ENCODE measurements around the gene RIMOC1. TPM values are rescaled to one million over a fixed set of nuclear protein-coding genes. Genes with fewer than 3 reads are reported as not detected.
A peak's percentile ranks its signal among the peaks of the same experiment; 100 is the strongest.

The RIMOC1 gene
- polyA plus RNA-seq (2013, experiment 1 of 2), result 20.1 TPM
- 21.1 TPM for polyA plus RNA-seq (2013, experiment 2 of 2)

GRCh38 chr5:41903892-41904799 is at the start of gene RIMOC1:
RIMOC1 (plus strand) TSS chr5:41904344; CDS start chr5:41904368, 24 bp downstream.
- Histone ChIP-seq H3K27ac (ENCODE audit: low read depth, low read length, severe bottlenecking) (peak within 1 kb of the TSS; percentile 89), H3K4me1 (ENCODE audit: control insufficient read depth, insufficient read depth, low read length, poor library complexity, severe bottlenecking) (peaks cover 6% of the 10 kb centered on the region)
- WGBS, 2 experiments (ENCODE audit: insufficient coverage in 2 of 2), result 0% methylated on average over 27 to 41 of the region's 55 CpGs

GRCh38 chr5:41856644-41857491 is 47.3 kb upstream of the RIMOC1 start:
- Histone ChIP-seq H3K4me1 (ENCODE audit: control insufficient read depth, insufficient read depth, low read length, poor library complexity, severe bottlenecking) (no peaks in the 10 kb centered on the region), H3K9me3 (ENCODE audit: control insufficient read depth, low read length) (no peaks in the 10 kb centered on the region), H3K27ac (ENCODE audit: low read depth, low read length, severe bottlenecking) (no peak overlapping the region), H3K36me3 (ENCODE audit: control insufficient read depth, insufficient read depth, low read length) (peaks cover 22% of the 10 kb centered on the region), H3K4me3 (ENCODE audit: extremely low read depth, insufficient read depth, low read length, poor library complexity, severe bottlenecking) (no peak overlapping the region)
- WGBS, 2 experiments (ENCODE audit: insufficient coverage in 2 of 2), result 54 to 58% methylated on average over 5 of the region's 5 CpGs

More at GRCh38 chr5:41903892-41904799, at the start of gene RIMOC1:
- H3K9me3 ChIP-seq (ENCODE audit: control insufficient read depth, low read length), result no peaks in the 10 kb centered on the region
- H3K4me3 ChIP-seq (ENCODE audit: extremely low read depth, insufficient read depth, low read length, poor library complexity, severe bottlenecking), result peak within 1 kb of the TSS; percentile 84
- peaks cover 22% of the 10 kb centered on the region for H3K36me3 ChIP-seq (ENCODE audit: control insufficient read depth, insufficient read depth, low read length)

GRCh38 chr5:41857989-41858388 is 46.2 kb upstream of the RIMOC1 start:
- no peaks in the 10 kb centered on the region for H3K4me1 ChIP-seq (ENCODE audit: control insufficient read depth, insufficient read depth, low read length, poor library complexity, severe bottlenecking)
- peaks cover 11% of the 10 kb centered on the region for H3K36me3 ChIP-seq (ENCODE audit: control insufficient read depth, insufficient read depth, low read length)
- H3K9me3 ChIP-seq (ENCODE audit: control insufficient read depth, low read length), result no peaks in the 10 kb centered on the region
- H3K4me3 ChIP-seq (ENCODE audit: extremely low read depth, insufficient read depth, low read length, poor library complexity, severe bottlenecking), result no peak overlapping the region
- WGBS, 2 experiments (ENCODE audit: insufficient coverage in 2 of 2), result 88% methylated on average over 1 of the region's 1 CpG; no CpG with 5 or more reads in 1 of the 2 experiments
- no peak overlapping the region for H3K27ac ChIP-seq (ENCODE audit: low read depth, low read length, severe bottlenecking)

- Histone ChIP-seq H3K4me1 (ENCODE audit: control insufficient read depth, insufficient read depth, low read length, poor library complexity, severe bottlenecking) (no peaks in the 10 kb centered on the region), H3K4me3 (ENCODE audit: extremely low read depth, insufficient read depth, low read length, poor library complexity, severe bottlenecking) (no peak overlapping the region), H3K36me3 (ENCODE audit: control insufficient read depth, insufficient read depth, low read length) (peaks cover 10% of the 10 kb centered on the region), H3K27ac (ENCODE audit: low read depth, low read length, severe bottlenecking) (no peak overlapping the region), H3K9me3 (ENCODE audit: control insufficient read depth, low read length) (no peaks in the 10 kb centered on the region)
- WGBS, 2 experiments (ENCODE audit: insufficient coverage in 2 of 2), result 68% methylated on average over 2 of the region's 2 CpGs; no CpG with 5 or more reads in 1 of the 2 experiments
Measured at GRCh38 chr5:41858890-41859289, 45.3 kb upstream of the RIMOC1 start.

GRCh38 chr5:41863871-41864486 is 40.2 kb upstream of the RIMOC1 start:
- H3K9me3 ChIP-seq (ENCODE audit: control insufficient read depth, low read length), result no peaks in the 10 kb centered on the region

GRCh38 chr5:41869151-41869723 is 34.9 kb upstream of the RIMOC1 start:
- H3K36me3 ChIP-seq (ENCODE audit: control insufficient read depth, insufficient read depth, low read length), result no peaks in the 10 kb centered on the region
- H3K9me3 ChIP-seq (ENCODE audit: control insufficient read depth, low read length), result no peaks in the 10 kb centered on the region
- no peak overlapping the region for H3K27ac ChIP-seq (ENCODE audit: low read depth, low read length, severe bottlenecking)
- no peaks in the 10 kb centered on the region for H3K4me1 ChIP-seq (ENCODE audit: control insufficient read depth, insufficient read depth, low read length, poor library complexity, severe bottlenecking)
- 24 to 26% methylated on average over 22 to 28 of the region's 28 CpGs for WGBS, 2 experiments (ENCODE audit: insufficient coverage in 2 of 2)
- peak overlapping the region; percentile 66 for H3K4me3 ChIP-seq (ENCODE audit: extremely low read depth, insufficient read depth, low read length, poor library complexity, severe bottlenecking)

More at GRCh38 chr5:41863871-41864486, 40.2 kb upstream of the RIMOC1 start:
- no peaks in the 10 kb centered on the region for H3K4me1 ChIP-seq (ENCODE audit: control insufficient read depth, insufficient read depth, low read length, poor library complexity, severe bottlenecking)
- H3K27ac ChIP-seq (ENCODE audit: low read depth, low read length, severe bottlenecking), result no peak overlapping the region
- H3K36me3 ChIP-seq (ENCODE audit: control insufficient read depth, insufficient read depth, low read length), result peaks cover under 1% of the 10 kb centered on the region
- H3K4me3 ChIP-seq (ENCODE audit: extremely low read depth, insufficient read depth, low read length, poor library complexity, severe bottlenecking), result no peak overlapping the region

GRCh38 chr5:41869724-41870626 is 34.2 kb upstream of the RIMOC1 start, which contains the start of gene OXCT1:
OXCT1 (minus strand) TSS chr5:41870425; CDS start chr5:41870358, 67 bp downstream.
- H3K9me3 ChIP-seq (ENCODE audit: control insufficient read depth, low read length), result no peaks in the 10 kb centered on the region
- WGBS, 2 experiments (ENCODE audit: insufficient coverage in 2 of 2), result 0 to 1% methylated on average over 47 to 72 of the region's 82 CpGs

GRCh38 chr5:41870627-41871048 is 33.5 kb upstream of the RIMOC1 start:
- Histone ChIP-seq H3K4me3 (ENCODE audit: extremely low read depth, insufficient read depth, low read length, poor library complexity, severe bottlenecking) (peak overlapping the region; percentile 66), H3K36me3 (ENCODE audit: control insufficient read depth, insufficient read depth, low read length) (no peaks in the 10 kb centered on the region), H3K4me1 (ENCODE audit: control insufficient read depth, insufficient read depth, low read length, poor library complexity, severe bottlenecking) (no peaks in the 10 kb centered on the region), H3K27ac (ENCODE audit: low read depth, low read length, severe bottlenecking) (no peak overlapping the region), H3K9me3 (ENCODE audit: control insufficient read depth, low read length) (no peaks in the 10 kb centered on the region)
- whole genome bisulfite sequencing, 2 experiments (ENCODE audit: insufficient coverage in 2 of 2), result 20 to 71% methylated on average over 3 to 11 of the region's 16 CpGs

More at GRCh38 chr5:41869724-41870626, 34.2 kb upstream of the RIMOC1 start, which contains the start of gene OXCT1:
- no peaks in the 10 kb centered on the region for H3K36me3 ChIP-seq (ENCODE audit: control insufficient read depth, insufficient read depth, low read length)
- H3K27ac ChIP-seq (ENCODE audit: low read depth, low read length, severe bottlenecking), result peak within 1 kb of the TSS; percentile 55
- H3K4me3 ChIP-seq (ENCODE audit: extremely low read depth, insufficient read depth, low read length, poor library complexity, severe bottlenecking), result peak within 1 kb of the TSS; percentile 66
- H3K4me1 ChIP-seq (ENCODE audit: control insufficient read depth, insufficient read depth, low read length, poor library complexity, severe bottlenecking), result no peaks in the 10 kb centered on the region

- Histone ChIP-seq H3K4me1 (ENCODE audit: control insufficient read depth, insufficient read depth, low read length, poor library complexity, severe bottlenecking) (no peaks in the 10 kb centered on the region), H3K27ac (ENCODE audit: low read depth, low read length, severe bottlenecking) (no peak overlapping the region), H3K9me3 (ENCODE audit: control insufficient read depth, low read length) (no peaks in the 10 kb centered on the region), H3K4me3 (ENCODE audit: extremely low read depth, insufficient read depth, low read length, poor library complexity, severe bottlenecking) (no peak overlapping the region), H3K36me3 (ENCODE audit: control insufficient read depth, insufficient read depth, low read length) (no peaks in the 10 kb centered on the region)
- WGBS, 2 experiments (ENCODE audit: insufficient coverage in 2 of 2), result 92 to 97% methylated on average over 2 of the region's 2 CpGs
Measured at GRCh38 chr5:41871852-41872251, 32.3 kb upstream of the RIMOC1 start.
